ENCODE data around the gene TLR8.

TLR8 gene

DNA sequence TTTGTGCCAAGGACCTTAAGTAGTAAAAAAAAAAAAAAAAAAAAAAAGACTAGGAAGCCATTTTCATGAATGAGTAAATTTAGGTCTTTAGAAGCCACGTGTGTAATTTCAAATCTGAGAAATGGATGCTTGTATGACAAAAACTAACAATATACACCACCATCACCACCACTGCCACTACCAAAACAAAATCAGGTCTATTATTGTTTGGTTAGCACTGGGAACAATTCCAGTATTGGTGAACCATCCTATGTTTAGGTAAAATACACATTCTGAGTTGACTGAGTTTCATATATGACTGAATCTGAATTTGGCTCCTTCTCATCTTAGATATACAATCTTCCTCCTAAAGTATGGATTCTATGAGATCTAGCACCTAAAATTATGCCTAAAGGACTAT is 59.7 kb downstream of the TLR8 start:
- DNase-seq (ENCODE audit: low read depth): no peak

DNA sequence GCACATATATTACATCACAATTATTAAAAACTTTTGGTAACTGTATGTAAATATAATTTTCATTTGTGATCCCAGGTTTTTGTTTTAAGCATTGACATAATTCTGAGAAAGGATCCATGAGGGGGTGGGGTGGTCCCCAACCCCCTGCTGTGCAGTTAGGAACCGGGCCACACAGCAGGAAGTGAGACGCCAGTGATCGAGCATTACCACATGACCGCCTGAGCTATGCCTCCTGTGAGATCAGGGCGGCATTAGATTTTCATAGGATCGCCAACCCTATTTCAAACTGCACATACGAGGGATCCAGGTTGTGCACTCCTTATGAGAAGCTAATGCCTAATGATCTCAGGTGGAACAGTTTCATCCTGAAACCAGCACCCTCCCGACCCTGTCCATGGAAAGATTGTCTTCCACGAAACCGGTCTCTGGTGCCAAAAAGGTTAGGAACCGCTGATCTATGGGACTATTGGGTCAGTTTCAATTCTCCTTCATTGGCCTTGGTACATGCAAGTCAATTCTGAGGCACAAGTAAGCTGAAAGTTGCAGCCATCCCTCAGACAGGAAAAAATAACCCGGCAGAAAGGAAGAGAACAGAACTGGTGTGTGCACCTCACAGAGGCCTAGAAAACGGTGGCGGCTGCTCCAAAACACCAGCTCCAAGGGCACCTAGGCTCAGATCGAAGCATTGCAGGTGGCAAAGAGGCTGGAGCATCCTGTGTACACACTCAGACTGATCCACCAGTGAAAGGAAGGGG is 61.5 kb downstream of the TLR8 start:
- no peak for DNase-seq (ENCODE audit: low read depth)

DNA sequence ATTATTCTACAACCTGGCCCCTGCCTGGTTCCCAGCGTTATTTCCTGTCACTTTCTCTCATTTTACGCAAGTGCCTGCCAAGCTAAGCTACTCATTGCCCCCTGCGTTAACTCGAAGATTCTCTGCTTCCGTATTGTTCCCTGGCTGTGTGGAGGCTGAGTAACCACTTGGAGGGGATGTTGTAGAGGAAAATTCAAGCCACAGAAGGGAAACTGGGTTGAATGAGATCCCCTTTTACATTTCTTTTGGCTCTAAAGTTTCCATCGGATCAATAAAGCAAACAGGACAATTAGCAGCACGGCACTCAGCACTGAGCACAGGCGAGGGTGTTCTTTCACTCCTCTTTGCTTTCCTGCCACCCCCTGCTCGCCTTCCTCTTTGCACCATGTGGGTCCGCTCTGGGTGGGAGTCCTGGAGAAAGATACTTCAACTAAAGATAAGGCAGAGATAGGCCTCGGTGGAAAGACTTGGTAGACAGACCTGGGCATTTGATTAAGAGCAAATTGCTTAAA is 64.3 kb downstream of the TLR8 start:
- no peak for DNase-seq (ENCODE audit: low read depth)

DNA sequence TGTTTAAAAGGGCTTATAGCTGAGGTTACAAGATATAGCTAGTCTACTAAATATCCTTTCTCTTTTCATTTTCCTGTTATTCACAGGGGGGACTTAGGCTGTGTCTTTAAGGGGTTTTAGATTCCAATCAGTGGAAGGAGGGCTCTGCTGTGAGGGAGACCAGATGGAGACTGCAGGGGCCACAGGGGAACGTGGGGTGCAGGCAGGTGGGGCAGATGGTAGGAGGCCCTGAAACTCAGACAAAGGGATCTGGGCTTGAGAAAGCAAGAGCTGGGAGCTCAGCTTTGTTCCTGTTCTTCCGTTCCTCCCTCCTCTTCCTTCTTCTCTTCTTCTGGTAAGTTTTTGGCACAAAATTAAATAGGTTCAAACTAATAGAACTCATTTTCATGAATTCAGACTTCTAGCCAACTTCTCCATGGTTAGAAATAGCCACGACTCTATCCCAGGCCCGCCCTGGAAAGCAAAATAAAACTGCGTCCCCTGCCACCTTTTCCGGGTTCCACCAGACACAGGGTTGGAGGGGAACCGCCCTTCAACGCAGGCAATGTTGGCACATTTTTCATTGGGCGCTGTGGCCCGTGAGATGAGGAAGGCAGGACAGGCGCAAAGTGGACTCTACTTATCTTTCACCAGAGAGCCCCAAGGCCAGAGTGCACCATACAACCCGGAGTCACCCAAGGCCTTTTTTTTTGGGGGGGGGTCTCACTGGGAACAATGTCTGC is 65.0 kb downstream of the TLR8 start:
- DNase-seq (ENCODE audit: low read depth): no peak

DNA sequence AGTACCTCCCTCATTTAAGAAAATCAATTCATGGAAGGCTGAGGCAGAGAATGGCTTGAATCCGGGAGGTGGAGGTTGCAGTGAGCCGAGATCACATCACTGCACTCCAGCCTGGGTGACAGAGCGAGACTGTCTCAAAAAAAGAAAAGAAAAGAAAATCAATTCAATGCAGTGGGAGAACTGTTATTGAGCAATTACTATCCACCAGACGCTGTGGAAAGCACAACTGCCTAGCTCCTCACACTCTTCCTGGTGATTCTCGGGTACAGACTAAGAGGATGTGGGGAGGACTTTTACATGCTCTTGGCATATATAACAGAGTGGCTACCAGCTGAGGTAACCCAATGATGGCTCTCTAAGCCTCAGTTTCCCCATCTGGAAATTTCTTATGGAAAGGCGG is 65.8 kb downstream of the TLR8 start:
- DNase-seq (ENCODE audit: low read depth): no peak

All from HS-27A (cell line).